ENCODE measurements around the gene NETO2.

Gene NETO2

DNA sequence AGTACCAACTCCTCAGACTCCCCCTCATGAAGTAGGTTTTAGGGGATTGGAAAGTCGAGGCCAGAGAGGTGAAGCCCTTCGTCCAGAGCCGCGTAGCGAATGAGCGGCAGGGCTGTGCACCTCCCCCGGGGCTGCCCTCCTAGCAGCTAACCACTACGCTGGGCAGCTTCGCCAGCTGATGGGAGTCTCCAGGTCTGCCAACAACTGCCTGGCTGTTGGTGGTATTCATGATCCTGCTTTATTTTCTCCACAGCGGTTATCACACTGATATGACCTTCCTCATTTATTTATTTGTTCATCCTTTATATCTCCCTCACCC lies 773 bp upstream of the NETO2 start:
- Histone ChIP-seq H3K27me3 (peaks cover 53% of the 10 kb centered on the region), H3K4me1 (ENCODE audit: control insufficient read depth in 1 of 2, insufficient read depth in 1 of 2, low read depth in 1 of 2, low read length in 1 of 2) (peaks cover 24 to 27% of the 10 kb centered on the region in 2 experiments), H3K9me3 (no peaks in the 10 kb centered on the region), H3K36me3 (no peaks in the 10 kb centered on the region), H3K4me3 (ENCODE audit: low read depth in 1 of 2, low read length in 1 of 2) (peak overlapping the region; percentile 69 to 75), H3K27ac (no peak overlapping the region)
- TF ChIP-seq, protein P1, sequence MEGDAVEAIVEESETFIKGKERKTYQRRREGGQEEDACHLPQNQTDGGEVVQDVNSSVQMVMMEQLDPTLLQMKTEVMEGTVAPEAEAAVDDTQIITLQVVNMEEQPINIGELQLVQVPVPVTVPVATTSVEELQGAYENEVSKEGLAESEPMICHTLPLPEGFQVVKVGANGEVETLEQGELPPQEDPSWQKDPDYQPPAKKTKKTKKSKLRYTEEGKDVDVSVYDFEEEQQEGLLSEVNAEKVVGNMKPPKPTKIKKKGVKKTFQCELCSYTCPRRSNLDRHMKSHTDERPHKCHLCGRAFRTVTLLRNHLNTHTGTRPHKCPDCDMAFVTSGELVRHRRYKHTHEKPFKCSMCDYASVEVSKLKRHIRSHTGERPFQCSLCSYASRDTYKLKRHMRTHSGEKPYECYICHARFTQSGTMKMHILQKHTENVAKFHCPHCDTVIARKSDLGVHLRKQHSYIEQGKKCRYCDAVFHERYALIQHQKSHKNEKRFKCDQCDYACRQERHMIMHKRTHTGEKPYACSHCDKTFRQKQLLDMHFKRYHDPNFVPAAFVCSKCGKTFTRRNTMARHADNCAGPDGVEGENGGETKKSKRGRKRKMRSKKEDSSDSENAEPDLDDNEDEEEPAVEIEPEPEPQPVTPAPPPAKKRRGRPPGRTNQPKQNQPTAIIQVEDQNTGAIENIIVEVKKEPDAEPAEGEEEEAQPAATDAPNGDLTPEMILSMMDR (IDR thresholded peaks at IDR 0.05): no peak

DNA sequence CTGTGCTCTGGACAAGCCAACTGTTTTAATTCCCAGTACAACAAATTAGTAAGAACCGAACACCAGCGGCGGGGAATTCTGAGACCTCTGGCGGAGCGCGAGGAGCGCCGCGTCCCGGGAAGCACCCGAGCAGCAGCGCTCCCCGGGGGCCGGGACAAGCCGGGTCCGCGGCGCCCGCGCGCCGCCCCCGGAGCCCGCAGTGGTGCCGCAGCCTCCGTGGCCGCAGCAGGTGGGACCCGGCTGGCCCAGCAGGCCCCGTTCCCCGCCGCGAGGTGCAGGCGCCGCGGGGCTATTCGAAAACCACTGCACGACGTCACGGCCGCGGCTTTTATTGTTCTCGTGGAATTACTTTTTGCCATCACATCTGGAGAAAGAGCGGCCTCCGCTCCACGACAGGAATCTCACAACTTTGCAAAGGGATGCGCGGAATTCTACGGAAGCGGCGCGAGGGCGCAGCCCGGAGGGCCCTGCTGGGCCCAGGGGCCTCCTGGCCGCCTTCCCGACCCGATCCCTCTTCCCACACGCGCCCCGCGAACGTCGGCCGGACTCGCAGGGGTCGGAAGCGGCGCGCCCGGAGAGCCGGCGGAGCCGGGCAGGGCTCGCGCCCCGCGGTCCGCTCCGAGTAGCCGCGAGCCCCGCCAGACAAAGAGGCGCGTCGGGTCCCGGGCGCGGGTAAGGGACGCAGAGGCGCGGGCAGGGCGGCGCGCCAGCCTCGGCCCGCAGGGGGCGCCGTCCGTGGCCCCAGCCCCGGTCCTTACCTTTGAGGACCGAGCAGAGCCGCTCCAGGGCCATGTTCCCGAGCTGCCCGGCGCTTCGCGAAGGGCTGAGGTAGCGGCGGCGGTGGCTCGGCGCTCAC lies 696 bp downstream of the NETO2 start:
- H3K9me3 ChIP-seq: no peaks in the 10 kb centered on the region
- peak overlapping the region; percentile 25 for H3K27ac ChIP-seq
- peaks cover 53% of the 10 kb centered on the region for H3K27me3 ChIP-seq
- peak overlapping the region; percentile 69 to 71 for H3K4me3 ChIP-seq (ENCODE audit: low read depth in 1 of 2, low read length in 1 of 2)
- TF ChIP-seq, protein P1 (IDR thresholded peaks at IDR 0.05): peak; percentile 35
- H3K4me1 ChIP-seq (ENCODE audit: control insufficient read depth in 1 of 2, insufficient read depth in 1 of 2, low read depth in 1 of 2, low read length in 1 of 2): peaks cover 24 to 27% of the 10 kb centered on the region in 2 experiments
- H3K36me3 ChIP-seq: no peaks in the 10 kb centered on the region

DNA sequence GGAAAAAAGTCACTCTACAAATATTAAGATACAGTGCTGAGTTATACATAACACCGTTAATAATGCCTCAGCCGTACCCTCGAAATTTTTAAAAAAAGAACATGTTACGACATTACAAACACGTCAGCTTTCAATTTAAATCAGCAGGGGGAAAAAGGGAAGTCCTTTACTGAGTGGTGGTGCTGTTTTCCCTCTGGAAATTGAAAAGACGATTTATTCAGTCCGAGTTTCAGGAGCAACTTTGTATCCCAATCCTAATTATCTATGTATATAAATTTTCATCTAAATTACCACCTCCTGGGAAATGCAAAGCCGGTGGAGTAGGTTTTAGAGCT lies 1.3 kb downstream of the NETO2 start:
- Histone ChIP-seq H3K9me3 (no peaks in the 10 kb centered on the region), H3K27me3 (peaks cover 53% of the 10 kb centered on the region), H3K4me3 (ENCODE audit: low read depth in 1 of 2, low read length in 1 of 2) (peak overlapping the region; percentile 69 to 71), H3K27ac (peak overlapping the region; percentile 25), H3K4me1 (ENCODE audit: control insufficient read depth in 1 of 2, insufficient read depth in 1 of 2, low read depth in 1 of 2, low read length in 1 of 2) (peaks cover 24 to 27% of the 10 kb centered on the region in 2 experiments), H3K36me3 (no peaks in the 10 kb centered on the region)
- TF ChIP-seq, protein P1 (IDR thresholded peaks at IDR 0.05): no peak

DNA sequence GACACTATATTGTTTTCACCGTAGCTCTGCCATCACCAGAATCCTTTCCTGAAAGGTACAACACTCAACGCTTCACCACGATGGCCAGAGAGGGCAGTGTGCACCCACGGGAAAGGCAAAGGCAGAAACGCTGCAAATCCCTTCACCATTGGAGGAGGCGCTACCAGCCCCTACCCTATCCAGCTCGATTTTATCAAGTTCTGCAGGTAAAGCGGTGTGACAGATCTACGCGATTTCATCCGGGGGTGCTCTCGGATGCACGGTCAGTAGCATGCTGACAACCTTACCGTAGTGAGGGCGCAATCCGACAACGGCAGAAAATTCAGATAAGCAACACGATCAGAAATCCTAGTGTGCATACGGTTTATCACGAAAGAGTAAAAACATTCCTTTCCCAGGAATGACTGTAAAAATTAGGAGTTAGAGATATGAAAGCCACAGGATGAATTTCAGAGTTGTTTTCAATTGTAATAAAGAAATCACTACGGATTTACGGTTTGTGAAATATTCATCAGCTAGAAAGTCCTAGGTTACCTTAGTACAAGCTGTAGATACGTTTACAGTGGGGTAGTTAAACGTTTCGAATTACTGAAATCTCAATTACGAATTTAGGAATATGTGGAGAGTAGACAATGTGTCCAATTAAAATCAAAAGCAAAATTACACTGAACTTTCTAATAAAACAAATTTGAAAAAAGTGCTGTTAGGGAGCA lies 1.8 kb downstream of the NETO2 start:
- H3K36me3 ChIP-seq: no peaks in the 10 kb centered on the region
- peaks cover 49% of the 10 kb centered on the region for H3K27me3 ChIP-seq
- H3K4me3 ChIP-seq (ENCODE audit: low read depth in 1 of 2, low read length in 1 of 2): peak overlapping the region; percentile 69 to 71
- H3K4me1 ChIP-seq (ENCODE audit: control insufficient read depth in 1 of 2, insufficient read depth in 1 of 2, low read depth in 1 of 2, low read length in 1 of 2): peaks cover 24 to 27% of the 10 kb centered on the region in 2 experiments
- peak overlapping the region; percentile 25 for H3K27ac ChIP-seq
- TF ChIP-seq, protein P1 (IDR thresholded peaks at IDR 0.05): peak; percentile 75
- no peaks in the 10 kb centered on the region for H3K9me3 ChIP-seq

DNA sequence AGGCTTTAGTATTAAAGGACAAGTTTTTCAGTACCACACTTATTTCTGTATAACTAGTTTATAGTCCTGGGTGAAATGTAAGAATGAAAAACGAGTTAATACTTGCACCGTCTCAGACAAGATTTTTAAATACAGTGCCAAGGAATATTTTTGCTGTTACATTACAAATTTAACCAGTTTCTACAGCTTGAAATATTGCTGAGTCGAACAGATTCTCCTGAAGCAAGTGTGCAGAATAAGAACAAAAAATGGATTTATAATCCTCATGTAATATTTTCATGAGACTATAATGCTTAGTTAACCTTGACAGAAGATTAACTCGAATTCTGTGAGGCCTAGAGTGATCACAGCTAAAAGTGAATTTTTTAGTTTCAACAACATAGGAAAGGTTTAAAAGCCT lies 3.1 kb downstream of the NETO2 start:
- TF ChIP-seq, protein P1 (IDR thresholded peaks at IDR 0.05): no peak
- no peaks in the 10 kb centered on the region for H3K9me3 ChIP-seq
- peaks cover 36% of the 10 kb centered on the region for H3K27me3 ChIP-seq
- H3K4me3 ChIP-seq (ENCODE audit: low read depth in 1 of 2, low read length in 1 of 2): no peak overlapping the region
- H3K4me1 ChIP-seq (ENCODE audit: control insufficient read depth in 1 of 2, insufficient read depth in 1 of 2, low read depth in 1 of 2, low read length in 1 of 2): peaks cover 24 to 27% of the 10 kb centered on the region in 2 experiments
- H3K36me3 ChIP-seq: no peaks in the 10 kb centered on the region
- no peak overlapping the region for H3K27ac ChIP-seq
